HUES6 (cell line): ENCODE measurements around the gene NIPBL.
"Not testable (repeated sequence)": the region's sequence is repeated elsewhere in the genome, so short reads cannot be mapped to it uniquely, and the experiment has no call there.

ENCODE experiments used
- H3K27ac ChIP-seq: 2 replicates; pipeline ENCODE4 v1.7.0; 2013; ENCODE audit warnings: low read depth, mild to moderate bottlenecking, low read length, inconsistent platforms
- H3K27me3 ChIP-seq: 2 replicates; pipeline ENCODE4 v1.6.1; 2013; ENCODE audit warnings: low read length; ENCODE audit not compliant: control insufficient read depth, insufficient read depth
- H3K36me3 ChIP-seq: 2 replicates; pipeline ENCODE4 v1.6.1; 2013; ENCODE audit warnings: low read length; ENCODE audit not compliant: control insufficient read depth, insufficient read depth
- H3K4me1 ChIP-seq: 2 replicates; pipeline ENCODE4 v1.6.1; 2013; ENCODE audit warnings: low read length; ENCODE audit not compliant: control insufficient read depth, insufficient read depth
- H3K4me3 ChIP-seq: 2 replicates; pipeline ENCODE4 v1.5.1; 2013; ENCODE audit warnings: low read depth, low read length
- H3K9ac ChIP-seq: one replicate; pipeline ENCODE4 v1.6.1; 2013; ENCODE audit warnings: mild to moderate bottlenecking, low read length
- H3K9me3 ChIP-seq: 2 replicates; pipeline ENCODE4 v1.6.1; 2013; ENCODE audit warnings: low read depth, low read length; ENCODE audit not compliant: control insufficient read depth, insufficient read depth

NIPBL gene

GRCh38 chr5:36887532-36887931, 11.0 kb downstream of the NIPBL start:
- Histone ChIP-seq H3K4me3 (no peak overlapping the region), H3K4me1 (no peaks in the 10 kb centered on the region), H3K9ac (no peak overlapping the region), H3K27ac (no peak overlapping the region), H3K9me3 (no peaks in the 10 kb centered on the region), H3K27me3 (no peaks in the 10 kb centered on the region), H3K36me3 (peaks cover 3% of the 10 kb centered on the region; the same call in 1 of the 2 replicates)

DNA sequence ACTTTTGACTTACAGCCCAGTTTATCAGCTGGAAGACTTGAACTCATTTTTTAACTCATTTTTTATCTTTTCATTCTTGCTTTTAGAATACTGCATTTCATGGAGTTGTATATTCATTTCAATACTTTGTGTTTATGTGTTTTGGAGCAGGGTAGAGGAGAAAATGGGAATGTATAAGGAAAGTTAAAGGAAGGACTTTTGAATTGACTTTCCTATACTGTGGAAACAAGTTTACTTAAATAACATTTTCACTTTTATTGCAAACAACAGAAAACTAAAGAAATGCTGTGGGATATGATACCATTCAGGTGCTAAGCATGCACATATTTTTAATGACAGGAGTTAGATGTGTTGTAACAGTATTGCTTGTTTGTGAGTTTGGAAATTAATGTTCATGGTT, 11.7 kb downstream of the NIPBL start:
- no peaks in the 10 kb centered on the region for H3K4me1 ChIP-seq

GRCh38 chr5:36889264-36889663, 12.7 kb downstream of the NIPBL start:
- H3K27ac ChIP-seq, result no peak overlapping the region
- H3K4me1 ChIP-seq, result no peaks in the 10 kb centered on the region
- H3K9ac ChIP-seq, result no peak overlapping the region
- H3K9me3 ChIP-seq, result no peaks in the 10 kb centered on the region
- H3K27me3 ChIP-seq, result no peaks in the 10 kb centered on the region
- no peak overlapping the region for H3K4me3 ChIP-seq
- H3K36me3 ChIP-seq, result peaks cover 3% of the 10 kb centered on the region; the same call in 1 of the 2 replicates

More for the DNA sequence above, 11.7 kb downstream of the NIPBL start:
- H3K27ac ChIP-seq, result no peak overlapping the region
- no peak overlapping the region for H3K4me3 ChIP-seq
- H3K9me3 ChIP-seq, result no peaks in the 10 kb centered on the region
- H3K9ac ChIP-seq, result no peak overlapping the region
- H3K36me3 ChIP-seq, result peaks cover 3% of the 10 kb centered on the region; the same call in 1 of the 2 replicates
- H3K27me3 ChIP-seq, result no peaks in the 10 kb centered on the region

DNA sequence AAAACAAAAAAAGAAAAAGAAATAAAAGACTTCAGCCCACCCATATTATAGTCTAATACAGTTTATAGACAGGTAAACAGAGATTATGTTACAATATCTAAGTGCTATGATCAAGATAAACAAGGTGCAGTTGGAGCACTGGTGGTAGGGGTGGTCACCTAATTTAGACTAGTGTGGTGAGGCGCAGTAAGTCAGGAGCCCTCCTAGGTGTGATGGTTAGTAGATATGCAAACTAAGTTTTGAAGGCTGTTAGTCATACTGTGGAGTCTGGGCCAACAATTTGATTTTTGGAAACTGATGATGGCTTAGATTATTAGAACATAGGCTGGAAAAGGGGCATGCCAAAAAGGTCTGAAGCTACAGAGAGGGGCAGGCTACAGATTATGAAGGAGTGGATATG, 14.7 kb downstream of the NIPBL start:
- H3K9ac ChIP-seq, result no peak overlapping the region
- H3K4me3 ChIP-seq, result no peak overlapping the region
- no peaks in the 10 kb centered on the region for H3K36me3 ChIP-seq
- H3K27me3 ChIP-seq, result no peaks in the 10 kb centered on the region
- no peaks in the 10 kb centered on the region for H3K4me1 ChIP-seq
- no peak overlapping the region for H3K27ac ChIP-seq
- no peaks in the 10 kb centered on the region for H3K9me3 ChIP-seq

DNA sequence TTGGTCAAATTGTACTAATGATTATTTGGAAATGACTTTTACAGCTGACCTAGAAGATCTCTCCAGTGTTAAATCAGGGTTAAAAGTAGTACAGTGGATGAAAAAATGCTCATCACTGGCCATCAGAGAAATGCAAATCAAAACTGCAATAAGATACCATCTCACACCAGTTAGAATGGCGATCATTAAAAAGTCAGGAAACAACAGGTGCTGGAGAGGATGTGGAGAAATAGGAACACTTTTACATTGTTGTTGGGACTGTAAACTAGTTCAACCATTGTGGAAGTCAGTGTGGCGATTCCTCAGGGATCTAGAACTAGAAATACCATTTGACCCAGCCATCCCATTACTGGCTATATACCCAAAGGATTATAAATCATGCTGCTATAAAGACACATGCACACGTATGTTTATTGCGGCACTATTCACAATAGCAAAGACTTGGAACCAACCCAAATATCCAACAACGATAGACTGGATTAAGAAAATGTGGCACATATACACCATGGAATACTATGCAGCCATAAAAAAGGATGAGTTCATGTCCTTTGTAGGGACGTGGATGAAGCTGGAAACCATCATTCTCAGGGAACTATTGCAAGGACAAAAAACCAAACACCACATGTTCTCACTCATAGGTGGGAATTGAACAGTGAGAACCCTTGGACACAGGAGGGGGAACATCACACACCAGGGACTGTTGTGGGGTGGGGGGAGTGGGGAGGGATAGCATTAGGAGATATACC, 15.7 kb downstream of the NIPBL start:
- H3K27ac ChIP-seq, H3K27me3 ChIP-seq, H3K9ac ChIP-seq, H3K4me1 ChIP-seq, H3K36me3 ChIP-seq, H3K9me3 ChIP-seq, H3K4me3 ChIP-seq: not testable (repeated sequence)

DNA sequence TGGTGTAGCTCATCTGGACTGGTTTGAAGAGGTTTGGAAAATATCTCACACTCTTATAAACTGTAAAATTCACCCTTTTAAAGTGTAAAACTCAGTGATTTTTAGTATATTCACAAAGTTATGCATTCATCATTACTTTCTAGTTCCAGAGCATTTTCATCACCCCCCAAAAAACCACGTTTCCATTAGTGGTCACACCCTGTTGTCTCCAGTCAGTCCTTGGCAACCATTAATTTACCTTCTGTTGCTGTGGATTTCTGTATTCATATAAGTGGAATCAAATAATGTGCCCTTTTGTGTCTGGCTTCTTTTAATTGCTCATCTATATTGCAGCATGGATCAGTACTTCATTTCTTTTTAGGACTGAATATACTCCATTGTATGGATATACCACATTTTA, 18.4 kb downstream of the NIPBL start:
- Histone ChIP-seq H3K36me3 (no peaks in the 10 kb centered on the region), H3K4me1 (no peaks in the 10 kb centered on the region), H3K4me3 (no peak overlapping the region), H3K9me3 (no peaks in the 10 kb centered on the region), H3K9ac (no peak overlapping the region), H3K27ac (no peak overlapping the region), H3K27me3 (no peaks in the 10 kb centered on the region)

- H3K36me3 ChIP-seq, result no peaks in the 10 kb centered on the region
- peaks cover 6% of the 10 kb centered on the region; the same call in 1 of the 2 replicates for H3K9me3 ChIP-seq
- H3K9ac ChIP-seq, result no peak overlapping the region
- H3K27ac ChIP-seq, result no peak overlapping the region
- no peaks in the 10 kb centered on the region for H3K4me1 ChIP-seq
- no peak overlapping the region for H3K4me3 ChIP-seq
- H3K27me3 ChIP-seq, result no peaks in the 10 kb centered on the region
These were observed 19.9 kb downstream of the NIPBL start for GRCh38 chr5:36896476-36896875.

DNA sequence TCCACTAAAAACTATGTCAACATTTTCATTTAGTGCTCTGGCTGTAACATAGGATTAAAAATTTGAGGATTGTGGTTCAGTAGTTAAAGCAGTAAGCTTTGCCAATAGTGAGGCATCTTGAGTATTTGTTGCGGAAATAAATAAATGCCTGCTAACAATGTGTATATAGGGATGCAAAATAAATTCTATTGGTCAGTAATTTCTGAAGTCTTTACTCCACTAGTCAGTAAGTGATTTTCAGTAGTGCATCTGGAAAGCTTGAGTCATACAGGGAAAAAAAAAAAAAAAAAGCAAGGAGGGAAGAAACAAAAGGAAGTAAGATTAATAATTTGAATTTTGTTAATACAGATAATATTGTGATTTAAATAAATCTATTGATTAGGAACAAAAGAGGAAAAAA, 21.0 kb downstream of the NIPBL start:
- H3K27ac ChIP-seq, result no peak overlapping the region
- H3K9me3 ChIP-seq, result peaks cover 10% of the 10 kb centered on the region; the same call in 1 of the 2 replicates
- no peak overlapping the region for H3K4me3 ChIP-seq
- H3K9ac ChIP-seq, result no peak overlapping the region
- H3K36me3 ChIP-seq, result no peaks in the 10 kb centered on the region
- no peaks in the 10 kb centered on the region for H3K4me1 ChIP-seq
- no peaks in the 10 kb centered on the region for H3K27me3 ChIP-seq

- H3K4me1 ChIP-seq, result no peaks in the 10 kb centered on the region
- no peak overlapping the region for H3K4me3 ChIP-seq
- H3K9ac ChIP-seq, result no peak overlapping the region
- no peak overlapping the region for H3K27ac ChIP-seq
- H3K36me3 ChIP-seq, result no peaks in the 10 kb centered on the region
- H3K9me3 ChIP-seq, result peaks cover 10% of the 10 kb centered on the region; the same call in 1 of the 2 replicates
- H3K27me3 ChIP-seq, result no peaks in the 10 kb centered on the region
These were observed 23.3 kb downstream of the NIPBL start for GRCh38 chr5:36899860-36900259.

- no peak overlapping the region for H3K9ac ChIP-seq
- H3K27me3 ChIP-seq, result no peaks in the 10 kb centered on the region
- H3K4me3 ChIP-seq, result no peak overlapping the region
- peaks cover 10% of the 10 kb centered on the region; the same call in 1 of the 2 replicates for H3K9me3 ChIP-seq
- H3K4me1 ChIP-seq, result no peaks in the 10 kb centered on the region
- no peaks in the 10 kb centered on the region for H3K36me3 ChIP-seq
- H3K27ac ChIP-seq, result no peak overlapping the region
These were observed 23.7 kb downstream of the NIPBL start for GRCh38 chr5:36900283-36900682.

DNA sequence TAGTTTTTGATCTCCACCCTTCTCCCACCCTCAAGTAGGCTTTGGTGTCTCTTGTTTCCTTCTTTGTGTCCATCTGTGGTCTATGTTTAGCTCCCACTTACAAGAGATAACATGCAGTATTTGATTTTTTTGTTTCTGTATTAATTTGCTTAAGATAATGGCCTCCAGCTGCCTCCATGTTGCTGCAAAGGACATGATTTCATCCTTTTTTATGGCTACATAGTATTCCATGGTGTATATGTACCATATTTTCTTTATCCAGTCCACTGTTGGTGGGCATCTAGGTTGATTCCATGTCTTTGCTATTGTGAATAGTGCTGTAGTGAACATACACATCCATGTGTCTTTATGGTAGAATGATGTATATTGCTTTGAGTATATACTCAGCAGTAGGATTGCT, 24.5 kb downstream of the NIPBL start:
- not testable (repeated sequence) for H3K36me3 ChIP-seq, H3K4me1 ChIP-seq, H3K9me3 ChIP-seq, H3K9ac ChIP-seq, H3K27ac ChIP-seq, H3K27me3 ChIP-seq, H3K4me3 ChIP-seq
